HG03558 (cell line): Measurements from ENCODE around the gene HLA-A.
"Not testable (repeated sequence)": the region's sequence is repeated elsewhere in the genome, so short reads cannot be mapped to it uniquely, and the experiment has no call there.

Experiments used
- ATAC-seq: cut with Tn5 transposase; IDR thresholded peaks from one replicate; pipeline ENCODE4 v1.9.1; 2021; ENCODE audit warnings: moderate number of reproducible peaks; ENCODE audit not compliant: unreplicated experiment; ENCODE audit errors: extremely low read depth

The HLA-A gene

DNA sequence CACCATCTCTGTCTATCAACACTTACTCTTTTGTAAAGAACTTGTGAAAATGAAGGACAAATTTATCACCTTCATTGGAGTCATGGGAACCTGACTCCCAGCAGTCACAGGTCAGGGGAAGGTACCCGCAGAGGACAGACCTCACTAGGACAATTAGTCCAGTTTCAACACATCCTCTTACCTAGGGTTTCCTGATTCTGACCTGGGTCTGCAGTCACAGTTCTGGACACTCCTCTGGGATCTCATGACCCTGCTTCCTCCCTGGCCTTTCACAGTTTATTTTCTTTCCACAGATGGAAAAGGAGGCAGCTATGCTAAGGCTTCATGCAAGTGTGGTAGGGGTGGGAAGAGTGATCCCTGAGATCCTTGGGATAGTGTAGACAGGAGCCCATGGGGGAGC is 15.7 kb downstream of the HLA-A start:
- ATAC-seq = no peak

DNA sequence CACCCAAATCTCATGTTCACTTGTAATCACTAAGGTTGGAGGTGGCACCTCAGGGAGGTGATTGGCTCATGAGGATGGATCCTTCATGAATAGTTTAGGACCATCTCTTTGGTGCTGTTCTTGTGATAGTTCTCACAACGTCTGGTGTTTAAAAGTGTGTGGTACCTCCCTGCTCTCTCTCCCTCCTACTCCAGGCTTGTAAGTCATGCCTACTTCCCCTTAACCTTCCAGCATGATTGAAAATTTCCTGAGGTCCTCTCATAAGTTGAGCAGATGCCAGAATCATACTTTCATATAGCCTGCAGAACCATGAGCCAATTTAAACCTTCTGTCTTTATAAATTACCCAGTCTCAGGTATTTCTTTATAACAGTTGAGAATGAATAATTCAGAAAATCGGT is 16.6 kb downstream of the HLA-A start:
- ATAC-seq = no peak

DNA sequence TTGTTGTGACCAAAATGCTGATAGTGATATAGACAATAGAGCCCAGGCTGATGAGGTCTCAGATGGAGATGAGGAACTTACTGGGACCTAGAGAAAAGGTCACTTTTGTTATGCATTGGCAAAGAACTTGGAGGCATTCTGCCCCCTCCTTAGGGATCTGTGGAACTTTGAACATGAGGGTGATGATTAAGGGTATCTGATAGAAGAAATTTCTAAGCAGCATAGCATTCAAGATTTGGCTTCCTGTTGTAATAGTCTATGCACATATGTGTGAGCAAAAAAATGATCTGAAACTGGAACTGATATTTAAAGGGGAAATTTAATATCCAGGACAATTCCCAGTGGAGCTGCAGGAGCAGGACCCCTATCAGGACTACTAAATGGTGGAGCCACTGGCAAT is 17.1 kb downstream of the HLA-A start:
- ATAC-seq = no peak

DNA sequence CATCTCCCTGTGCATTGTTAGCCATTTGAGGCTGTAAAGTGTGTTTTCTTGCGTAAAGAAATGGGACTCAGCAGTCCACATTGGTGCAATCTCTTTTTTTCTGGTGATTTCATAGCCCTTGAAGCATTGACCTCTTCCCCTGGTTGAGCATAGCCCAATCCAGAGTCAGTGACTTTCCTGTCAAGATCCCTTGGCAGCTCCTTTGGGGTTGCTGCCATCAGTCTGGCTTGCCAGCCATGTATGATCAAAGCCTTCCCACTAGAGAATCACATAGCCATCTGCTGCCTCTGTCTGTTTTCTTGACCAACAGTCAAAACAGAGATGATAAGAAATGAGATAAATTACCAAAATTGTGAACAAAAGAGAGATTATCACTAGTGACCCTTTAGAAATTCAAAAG is 19.6 kb downstream of the HLA-A start:
- no peak for ATAC-seq

DNA sequence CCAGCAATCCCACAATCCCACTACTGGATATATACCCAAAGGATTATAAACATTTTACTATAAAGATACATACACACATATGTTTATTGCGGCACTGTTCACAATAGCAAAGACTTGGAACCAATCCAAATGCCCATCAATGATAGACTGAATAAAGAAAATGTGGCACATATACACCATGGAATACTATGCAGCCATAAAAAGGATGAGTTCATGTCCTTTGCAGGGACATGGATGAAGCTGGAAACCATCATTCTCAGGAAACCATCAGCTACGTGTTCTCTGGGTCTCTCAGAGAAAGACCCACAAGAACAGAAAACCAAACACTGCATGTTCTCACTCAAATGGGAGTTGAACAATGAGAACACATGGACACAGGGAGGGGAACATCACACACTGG is 21.4 kb downstream of the HLA-A start:
- not testable (repeated sequence) for ATAC-seq

DNA sequence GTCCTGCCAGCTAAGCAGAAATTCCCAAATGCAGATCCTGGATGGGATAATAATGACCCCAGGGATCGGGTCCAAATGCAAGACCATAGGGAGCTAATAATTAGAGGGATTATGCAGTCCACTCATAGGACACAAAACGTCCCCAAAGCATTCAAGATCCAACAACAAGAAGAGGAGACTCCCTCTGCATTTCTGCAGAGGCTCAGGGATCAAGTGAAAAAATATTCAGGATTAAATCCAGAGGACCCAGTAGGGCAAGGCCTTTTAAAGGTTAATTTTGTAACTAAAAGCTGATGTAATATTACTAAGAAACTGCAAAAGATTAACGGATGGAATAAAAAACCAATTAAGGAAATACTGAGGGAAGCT is 22.2 kb downstream of the HLA-A start:
- ATAC-seq = no peak

DNA sequence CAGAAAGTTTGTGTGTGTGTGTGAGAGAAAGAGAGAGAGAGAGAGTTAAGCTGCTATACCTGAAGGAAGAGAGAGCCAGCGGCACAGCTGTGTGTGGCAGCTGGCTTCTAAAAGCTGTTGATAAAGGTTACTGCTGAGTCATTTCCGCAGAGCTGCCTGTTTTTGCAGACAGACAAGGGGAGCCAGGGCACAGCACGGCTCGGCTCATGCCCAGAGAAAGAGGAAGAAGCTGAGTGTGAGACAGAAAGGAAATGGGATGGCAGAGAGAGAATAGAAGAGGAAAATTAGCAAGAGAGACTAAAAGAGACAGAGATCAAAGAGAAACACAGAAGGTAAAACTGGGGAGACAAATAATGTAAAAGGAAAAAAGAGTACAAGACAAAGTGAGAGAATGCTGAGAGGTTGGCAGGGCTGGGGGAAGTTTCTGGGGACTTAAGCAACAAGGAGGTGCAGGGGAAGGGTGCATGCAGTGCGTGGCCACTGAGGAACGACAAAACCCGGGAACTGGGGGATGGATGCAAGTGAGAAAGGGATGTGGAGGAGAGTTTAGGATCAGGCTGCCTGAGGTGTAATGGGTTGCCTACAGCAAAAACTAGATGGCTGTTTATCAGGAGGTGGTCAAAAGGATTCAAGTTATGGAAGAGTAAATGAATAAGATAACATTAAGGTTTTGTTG is 22.7 kb downstream of the HLA-A start:
- peak; percentile 85 for ATAC-seq

DNA sequence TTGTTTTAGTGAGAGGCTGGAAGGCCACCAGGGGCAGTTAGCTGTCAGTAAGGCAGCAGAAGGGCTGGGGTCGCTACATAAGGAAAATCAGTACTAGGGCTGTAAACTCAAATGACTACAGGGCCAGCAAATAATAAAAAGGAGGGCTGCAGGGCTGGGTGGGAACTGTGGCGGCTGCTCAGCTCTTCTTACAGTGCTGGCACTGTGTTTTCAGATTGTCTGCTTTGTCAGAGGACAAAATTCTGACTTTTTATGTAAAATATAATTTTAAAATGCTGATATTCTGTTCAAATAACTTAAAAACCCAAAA is 23.2 kb downstream of the HLA-A start:
- no peak for ATAC-seq

DNA sequence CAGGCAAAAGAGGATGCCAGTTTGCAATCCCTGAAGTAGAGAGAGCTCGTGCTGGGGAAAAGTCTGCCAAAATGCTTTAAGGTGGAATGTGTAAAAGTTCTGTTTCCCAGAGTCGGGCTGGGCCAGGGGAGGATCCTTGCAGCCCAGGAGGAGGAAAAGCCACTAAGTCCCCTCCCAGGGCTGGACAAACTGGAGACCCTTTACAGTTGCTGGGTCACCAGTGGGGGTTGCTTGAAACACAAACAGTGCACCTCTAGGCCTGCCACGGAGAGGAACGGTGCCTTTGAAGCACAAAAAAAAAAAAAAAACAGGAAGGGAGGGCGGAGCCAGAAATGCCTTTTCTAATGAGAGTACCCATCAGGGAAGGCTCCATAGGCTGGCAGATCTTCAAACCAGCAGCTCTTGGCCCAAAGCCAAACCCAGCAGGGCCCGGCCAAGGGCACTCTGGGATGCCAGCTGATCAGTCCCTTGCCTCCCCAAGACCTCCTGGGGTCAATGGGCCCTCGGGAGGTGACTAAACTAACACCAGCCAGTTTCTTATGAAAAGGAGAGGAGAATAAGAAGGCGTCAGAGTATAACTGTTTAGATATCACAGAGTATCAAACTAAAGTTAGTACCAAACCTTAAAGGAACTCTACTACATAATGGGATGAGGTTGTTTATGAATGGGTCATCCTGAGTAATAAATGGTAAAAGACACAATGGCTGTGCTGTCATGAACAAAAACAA is 23.7 kb downstream of the HLA-A start:
- no peak for ATAC-seq

DNA sequence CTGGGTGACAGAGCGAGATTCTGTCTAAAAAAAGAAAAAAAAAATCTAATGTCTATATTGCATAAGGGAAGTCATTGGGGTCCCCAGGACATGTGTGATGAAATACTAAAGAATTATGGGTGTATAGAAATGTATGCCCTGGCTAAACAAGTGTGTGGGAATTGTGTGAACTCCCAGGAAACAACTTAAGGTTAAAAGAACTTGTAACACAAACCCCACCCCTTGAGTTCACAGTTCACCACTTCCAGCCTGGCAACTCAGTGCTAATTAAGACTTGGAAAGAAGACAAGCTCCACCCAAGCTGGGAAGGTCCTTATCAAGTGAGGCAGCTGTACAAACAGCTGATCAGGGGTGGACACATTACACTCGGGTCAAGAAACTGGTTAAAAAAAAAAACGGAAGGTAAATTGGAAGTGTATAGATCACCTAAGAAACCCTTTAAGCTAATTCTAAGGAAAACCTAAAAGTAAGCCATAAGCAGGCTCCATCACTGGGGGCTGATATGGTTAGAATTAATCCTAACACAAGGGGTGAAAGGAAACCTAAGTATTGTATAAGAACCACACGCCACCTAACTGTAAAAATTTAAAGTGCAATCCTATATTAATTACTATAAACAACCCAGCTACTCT is 25.2 kb downstream of the HLA-A start:
- ATAC-seq = no peak

DNA sequence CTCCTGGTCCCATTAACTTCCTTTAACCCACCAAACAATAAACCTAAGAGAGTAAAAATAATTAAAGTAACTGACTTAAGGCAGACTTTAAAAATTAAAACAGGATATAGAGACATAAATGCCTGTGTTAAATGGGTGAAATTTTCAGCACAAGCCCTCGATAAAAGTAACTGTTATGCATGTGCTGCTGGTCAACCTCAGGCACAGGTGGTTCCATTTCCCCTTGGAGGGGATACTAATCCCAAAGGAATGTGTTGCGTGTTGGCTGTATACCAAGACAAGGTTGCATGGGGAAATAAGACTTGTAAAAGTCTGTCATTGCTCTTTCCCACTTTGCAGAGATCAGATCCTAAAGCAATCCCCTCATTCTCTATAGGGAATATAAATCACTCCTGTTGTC is 25.8 kb downstream of the HLA-A start:
- ATAC-seq = no peak

DNA sequence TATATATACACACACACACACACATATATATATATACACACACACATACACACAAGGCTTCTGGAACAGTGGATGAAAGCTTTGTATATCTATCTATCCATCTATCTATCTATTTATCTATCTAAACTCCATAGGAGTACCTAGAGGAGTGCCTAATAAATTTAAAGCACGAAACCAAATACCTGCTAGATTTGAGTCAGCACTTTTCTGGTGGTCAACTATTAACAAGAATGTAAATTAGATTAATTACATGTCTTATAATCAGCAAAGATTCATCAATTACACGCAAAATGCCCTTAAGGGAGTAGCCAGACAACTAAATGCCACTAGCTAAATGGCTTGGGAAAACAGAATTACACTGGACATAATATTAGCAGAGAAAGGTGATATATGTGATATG is 26.6 kb downstream of the HLA-A start:
- ATAC-seq = no peak

DNA sequence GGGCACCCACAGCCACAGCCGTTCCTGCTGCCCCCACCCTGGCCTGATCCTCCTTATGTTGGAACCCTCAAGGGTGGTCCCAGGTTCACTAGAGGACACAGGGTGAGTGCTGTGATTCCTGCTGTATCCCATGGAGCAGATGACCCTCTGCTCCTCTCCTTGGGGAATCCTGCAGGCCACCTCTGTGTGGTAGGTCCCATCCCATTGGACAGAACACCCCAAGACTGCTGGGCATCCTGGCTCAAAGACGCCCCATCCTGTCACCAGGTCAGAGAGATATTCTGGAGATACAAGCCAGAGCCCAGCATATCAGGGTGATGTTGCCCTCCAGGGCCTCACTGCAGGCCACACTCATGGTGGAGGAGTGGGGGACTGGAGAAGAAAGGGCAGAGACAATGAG is 28.4 kb downstream of the HLA-A start:
- no peak for ATAC-seq

DNA sequence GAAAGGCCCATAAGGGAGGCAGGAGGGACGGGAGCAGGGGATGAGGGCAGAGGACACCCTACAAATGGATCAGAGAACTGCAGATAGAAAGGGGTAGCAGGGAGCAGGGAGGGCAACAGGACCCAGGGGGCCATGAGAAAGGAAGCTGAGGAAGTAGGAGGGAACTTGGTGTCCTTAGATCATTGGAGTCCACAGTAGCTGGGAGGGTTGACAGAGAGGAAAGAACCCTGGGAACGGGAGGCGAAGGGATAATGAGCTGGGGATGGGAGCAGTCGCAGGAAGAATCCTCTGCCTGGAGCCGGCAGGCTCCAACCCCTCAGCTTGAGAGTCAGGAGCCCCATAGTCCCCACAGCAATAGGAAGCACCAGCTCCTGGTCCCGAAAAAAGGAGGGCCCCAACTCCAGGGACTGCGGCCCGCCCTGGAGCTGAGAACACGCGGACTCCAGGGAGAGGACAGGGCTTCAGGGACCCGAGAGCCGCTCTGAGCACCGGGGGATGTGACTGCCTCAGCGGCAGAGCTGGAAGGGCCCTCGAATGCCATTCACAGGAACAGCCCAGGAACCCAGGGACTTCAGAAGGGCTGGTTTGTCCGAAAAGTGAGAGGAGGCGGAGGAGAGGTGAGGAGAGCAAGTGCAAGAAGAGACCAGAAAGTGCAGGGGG is 32.7 kb downstream of the HLA-A start:
- no peak for ATAC-seq

DNA sequence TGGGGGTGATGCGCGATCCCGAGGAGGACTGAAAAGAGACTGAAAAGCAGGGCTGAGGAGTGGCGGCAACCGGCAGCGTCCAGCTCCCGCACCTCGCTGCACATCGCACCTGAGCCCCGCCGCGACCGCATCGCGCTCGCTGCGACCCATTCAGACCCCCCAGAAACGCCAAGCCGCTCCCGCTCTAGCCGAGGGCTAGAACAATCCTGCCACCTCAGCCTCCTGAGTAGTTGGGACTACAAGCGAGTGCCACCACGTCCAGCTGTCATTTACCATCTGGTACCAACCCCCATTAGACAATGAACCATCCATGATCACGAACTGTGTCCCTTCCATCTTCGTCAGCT is 33.2 kb downstream of the HLA-A start:
- ATAC-seq = no peak

DNA sequence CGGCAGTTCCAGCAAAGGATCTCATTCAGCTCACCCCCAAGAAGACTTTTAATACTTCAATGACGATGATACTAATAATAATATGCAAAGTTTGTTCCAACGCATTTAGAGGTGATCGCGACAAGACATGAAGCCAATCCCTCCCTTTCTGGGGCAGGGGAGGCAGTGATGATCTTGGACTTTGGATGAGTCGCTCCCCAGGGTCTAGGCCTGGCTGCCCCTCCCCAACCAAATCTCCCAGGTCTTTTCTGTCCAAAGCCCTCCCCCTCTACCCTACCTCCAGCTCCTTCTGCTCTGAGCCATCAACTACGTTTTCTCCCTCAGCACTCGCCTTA is 33.9 kb downstream of the HLA-A start:
- ATAC-seq = no peak

DNA sequence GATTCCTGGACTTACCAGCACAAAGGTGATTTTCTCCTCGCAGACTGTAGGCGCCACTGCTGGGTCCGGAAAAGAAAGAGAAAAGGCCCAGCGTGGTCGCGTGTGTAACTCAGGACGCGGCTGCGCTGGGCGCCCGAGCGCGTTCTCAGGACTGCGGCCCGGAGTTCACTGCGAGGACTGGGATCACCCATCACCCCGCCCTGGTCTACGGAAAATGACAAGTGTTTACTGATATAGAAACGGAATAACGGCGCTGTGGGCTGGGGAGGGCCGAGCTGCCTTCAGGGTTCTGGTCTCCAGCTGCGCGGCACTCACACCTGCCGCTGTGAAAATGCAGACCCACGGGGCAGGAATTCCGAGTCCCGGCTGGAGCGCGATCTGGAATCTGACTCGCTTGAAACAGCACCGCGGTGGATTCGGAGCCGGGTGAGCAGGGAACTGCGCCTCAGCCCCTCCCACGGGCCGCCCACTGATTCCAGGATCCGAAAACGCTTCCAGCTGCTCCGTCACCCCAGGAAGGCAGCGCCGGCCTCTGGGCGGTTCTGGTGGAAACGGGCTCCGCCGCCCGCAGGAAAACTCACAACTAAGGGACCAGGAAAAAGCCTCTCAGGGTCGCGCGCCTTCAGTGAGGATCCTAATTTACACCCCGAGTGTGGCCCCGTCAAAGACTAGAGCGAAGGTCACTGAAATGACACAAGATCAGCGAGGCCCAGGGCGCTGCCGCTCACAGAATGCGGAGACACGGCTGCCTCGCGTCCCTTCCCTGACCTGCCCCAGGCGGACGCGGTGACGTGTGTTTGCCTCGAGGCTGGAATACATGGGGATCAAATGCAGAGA is 34.5 kb downstream of the HLA-A start:
- no peak for ATAC-seq

DNA sequence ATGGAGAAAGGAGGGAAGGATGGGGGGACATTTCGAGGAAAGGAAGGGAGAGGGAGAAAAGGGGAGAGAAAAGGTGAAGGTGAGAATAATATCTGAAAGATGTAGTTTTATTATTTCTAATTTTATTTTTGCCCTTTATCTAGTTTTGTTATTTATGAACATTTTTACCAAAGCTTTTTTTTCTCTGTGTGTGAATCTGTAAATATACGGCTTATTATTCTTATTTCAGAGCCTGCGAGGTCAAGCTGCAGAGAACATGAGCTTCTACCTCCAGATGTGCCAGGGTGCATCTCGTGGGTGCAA is 35.0 kb downstream of the HLA-A start:
- ATAC-seq = no peak

DNA sequence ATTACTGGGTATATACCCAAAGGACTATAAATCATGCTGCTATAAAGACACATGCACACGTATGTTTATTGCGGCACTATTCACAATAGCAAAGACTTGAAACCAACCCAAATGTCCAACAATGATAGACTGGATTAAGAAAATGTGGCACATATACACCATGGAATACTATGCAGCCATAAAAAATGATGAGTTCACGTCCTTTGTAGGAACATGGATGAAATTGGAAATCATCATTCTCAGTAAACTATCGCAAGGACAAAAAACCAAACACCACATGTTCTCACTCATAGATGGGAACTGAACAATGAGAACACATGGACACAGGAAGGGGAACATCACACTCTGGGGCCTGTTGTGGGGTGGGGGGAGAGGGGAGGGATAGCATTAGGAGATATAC is 37.7 kb downstream of the HLA-A start:
- not testable (repeated sequence) for ATAC-seq

DNA sequence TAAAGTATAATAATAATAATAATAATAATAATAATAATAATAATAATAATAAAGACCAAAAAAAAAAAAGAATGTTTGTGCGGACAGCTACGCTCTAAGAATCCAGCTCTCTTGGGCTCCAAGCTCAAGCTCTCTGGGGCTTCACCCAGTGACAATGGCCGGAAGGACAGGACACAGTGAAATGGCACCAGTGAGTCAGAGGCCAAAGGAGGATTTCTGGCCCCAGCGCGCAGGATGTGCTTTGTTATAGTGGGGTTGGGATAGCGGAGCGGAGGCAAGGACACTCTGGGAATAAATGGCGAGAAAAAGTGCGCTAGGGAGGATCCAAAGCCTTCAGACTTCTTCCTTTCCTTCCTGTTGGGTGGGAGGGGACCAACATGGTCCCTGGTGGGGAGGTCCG is 38.2 kb downstream of the HLA-A start:
- no peak for ATAC-seq

DNA sequence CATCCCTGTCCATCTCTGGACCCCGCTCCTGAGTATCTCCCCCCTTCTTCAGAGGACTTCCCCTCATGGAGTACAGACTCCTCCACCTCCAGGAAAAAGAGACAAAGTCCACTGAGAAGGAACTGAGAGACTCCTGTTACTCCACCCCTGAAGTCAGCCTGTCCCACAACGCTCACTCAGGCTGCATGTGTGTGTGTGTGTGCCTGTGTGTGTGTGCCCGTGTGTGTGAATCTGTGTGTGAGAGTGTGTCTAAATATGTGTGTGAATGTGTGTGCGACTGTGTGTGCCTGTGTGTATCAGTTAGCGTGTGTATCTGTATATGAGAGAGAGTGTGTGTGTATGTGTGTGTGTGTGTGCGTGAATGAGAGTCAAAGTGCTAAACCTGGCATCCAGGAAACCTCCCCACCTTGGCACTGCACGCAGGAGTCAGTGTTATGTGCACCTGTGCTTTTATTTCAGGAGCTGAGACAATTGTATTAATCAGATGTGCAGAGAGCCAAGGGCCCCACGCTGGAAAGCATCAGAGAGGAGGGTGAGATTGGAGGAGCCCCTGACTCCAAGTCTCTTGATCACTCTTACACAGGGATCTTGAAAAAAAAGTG is 39.0 kb downstream of the HLA-A start:
- ATAC-seq = no peak
